Aorta (tissue), 5 donors: ENCODE data around the gene TCEAL3. TPM values are rescaled to one million over a fixed set of nuclear protein-coding genes. Genes with fewer than 3 reads are reported as not detected.
"Not testable (repeated sequence)": the region's sequence is repeated elsewhere in the genome, so short reads cannot be mapped to it uniquely, and the experiment has no call there.

Experiments used
- ATAC-seq: fragments of 200-7000 bp; cut with Tn5 transposase; one replicate; pipeline ENCODE4 v1.9.1; 2022; ENCODE audit warnings: moderate library complexity; ENCODE audit not compliant: low FRiP score
- DNase-seq, 2 donors: peaks; one replicate each; pipeline ENCODE4 v3.0.0-alpha.2; 2020
- H3K27ac ChIP-seq, 2 donors: one replicate each; pipeline ENCODE4 v1.5.1; 2013; ENCODE audit warnings: low read length in 2 of 2, mild to moderate bottlenecking in 2 of 2, moderate library complexity in 2 of 2, control low read depth in 1 of 2, inconsistent platforms in 1 of 2, low read depth in 1 of 2
- H3K27me3 ChIP-seq, 2 donors: one replicate each; pipeline ENCODE4 v1.6.1; 2013; ENCODE audit warnings: control low read depth in 1 of 2, low read length in 1 of 2, mild to moderate bottlenecking in 1 of 2, moderate library complexity in 1 of 2; ENCODE audit not compliant: insufficient read depth in 2 of 2, control insufficient read depth in 1 of 2
- H3K36me3 ChIP-seq, 2 donors: one replicate each; pipeline ENCODE4 v1.6.1; 2013; ENCODE audit warnings: control low read depth in 1 of 2, low read length in 1 of 2, mild to moderate bottlenecking in 1 of 2; ENCODE audit not compliant: insufficient read depth in 2 of 2, control insufficient read depth in 1 of 2
- H3K4me1 ChIP-seq, 2 donors: one replicate each; pipeline ENCODE4 v1.6.1; 2013; ENCODE audit warnings: low read length in 2 of 2, control low read depth in 1 of 2, mild to moderate bottlenecking in 1 of 2, moderate library complexity in 1 of 2; ENCODE audit not compliant: insufficient read depth in 2 of 2, control insufficient read depth in 1 of 2
- H3K4me3 ChIP-seq, 2 donors: one replicate each; pipeline ENCODE4 v1.5.1; 2013; ENCODE audit warnings: low read length in 2 of 2, control low read depth in 1 of 2, mild to moderate bottlenecking in 1 of 2
- H3K9me3 ChIP-seq: one replicate; pipeline ENCODE4 v1.6.1; 2013; ENCODE audit warnings: mild to moderate bottlenecking, low read length; ENCODE audit not compliant: control insufficient read depth
- WGBS, 2 donors: extraction: QIAGEN DNeasy Blood & Tissue Kit; methylation state at CpG; one replicate each; pipeline ENCODE4 v1.1.7; 2013; 5-methylcytosine and 5-hydroxymethylcytosine counted together
- intact Hi-C, 2 donors: fragments of 100-400 bp; cut with DNase I; formaldehyde crosslinking; loops; one replicate each; pipeline versions ENCODE4 v1.14.2 to v1.15.0; 2022
- polyA plus RNA-seq, 2 donors: library from polyadenylated mRNA; stranded (reverse); fragments of 200-250 nt; gene quantifications; one replicate each; pipeline ENCODE4 v1.2.3, GENCODE V29; 2013
- total RNA-seq, 2 donors: library from RNA; stranded (reverse); fragmentation: NEBNext Ultra II Directional; extraction: Animal tissue kit (Norgen Biotek cat#: 25700); gene quantifications; one replicate each; pipeline ENCODE4 v1.2.1, GENCODE V29; 2021
- donor health status: healthy with polysubstance abuse.
- donor health status: Bipolar disorder and iron deficiency.
- donor health status: DM: no; HTN: no; CAD: no.
- donor health status: DM: no; HTN: no; CAD: no.
- donor health status: DM: yes; HTN: yes; CAD: no.

The TCEAL3 gene
- total and polyA plus RNA-seq, 4 donors = 34.6 to 392 (median 163) TPM

DNA sequence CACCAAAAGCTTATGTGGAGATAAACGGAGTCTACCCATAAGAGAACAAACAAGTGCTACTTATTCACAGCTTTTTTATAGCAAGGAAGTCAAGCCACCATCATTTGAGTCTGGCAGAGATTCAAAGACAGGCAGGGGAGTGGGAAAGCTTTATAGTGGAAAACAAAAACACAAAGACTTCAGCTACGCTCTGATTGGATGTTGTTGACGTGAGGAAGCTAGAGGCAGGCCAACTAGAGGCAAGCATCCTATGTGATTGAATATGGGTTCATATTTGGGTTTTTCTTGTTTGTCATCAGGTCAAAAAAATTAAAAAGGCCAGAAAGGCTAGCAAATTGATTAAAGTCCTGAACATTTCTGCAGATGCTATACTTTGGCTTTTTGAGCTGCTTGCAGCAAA lies 23.2 kb upstream of the TCEAL3 start:
- Histone ChIP-seq H3K4me1 (no peaks in the 10 kb centered on the region), H3K27ac (no peak overlapping the region), H3K36me3 (no peaks in the 10 kb centered on the region), H3K27me3 (no peaks in the 10 kb centered on the region), H3K9me3 (no peaks in the 10 kb centered on the region), H3K4me3 (no peak overlapping the region)
- DNase-seq (no peak), ATAC-seq (no peak)
- intact Hi-C loops = no loop called here
- 71 to 74% methylated on average over 3 of the region's 3 CpGs for WGBS, 2 donors

DNA sequence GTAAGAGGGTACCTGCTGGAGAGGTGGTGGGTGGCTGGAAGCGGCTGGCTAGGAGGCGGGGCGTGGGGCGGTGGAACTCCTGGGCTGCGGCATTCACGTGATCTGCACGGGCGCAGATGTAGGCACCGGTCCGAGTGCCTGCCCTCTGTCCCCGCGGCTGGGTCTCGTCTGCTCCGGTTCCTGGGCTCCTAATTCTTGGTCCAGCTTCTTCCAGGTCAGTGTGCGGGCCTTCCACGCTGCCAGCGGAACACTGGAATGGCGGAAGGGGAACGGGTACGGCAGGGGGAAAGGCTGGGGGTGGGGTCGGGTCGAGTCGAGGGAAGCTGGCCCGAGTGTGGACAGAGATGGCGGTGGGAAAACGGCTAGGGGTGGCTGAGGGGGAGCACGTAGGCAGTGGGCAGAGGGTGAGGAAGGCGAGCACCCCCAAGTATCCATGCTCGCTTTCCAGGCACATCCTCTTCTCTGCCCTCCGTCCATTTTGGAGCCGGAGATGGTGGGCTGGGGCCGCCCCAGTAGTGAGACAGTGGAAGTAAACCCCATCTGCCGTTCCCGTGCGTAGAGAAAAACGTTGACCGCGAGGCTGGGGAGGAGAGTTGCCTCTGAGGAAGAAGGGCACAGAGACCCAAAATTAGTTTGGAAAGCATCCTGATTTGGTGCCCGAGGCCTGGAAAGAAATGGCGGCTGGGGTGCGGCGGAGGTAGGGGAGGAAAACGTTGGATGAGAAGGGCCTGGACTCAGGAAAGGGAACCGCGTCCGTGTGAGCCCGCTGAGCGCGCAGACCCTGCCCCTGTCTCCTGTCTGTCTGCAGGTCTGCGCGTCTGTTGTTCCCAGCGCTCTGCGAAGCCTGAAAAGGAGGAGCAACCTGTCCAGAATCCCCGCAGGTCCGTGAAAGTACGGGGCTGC lies 22.1 kb upstream of the TCEAL3 start, which contains the start of gene TCEAL4:
TCEAL4 (plus strand) TSS at position 105 of the 903 bp plus-strand sequence. CDS start 1,161 bp downstream, outside the sequence.
- no peaks in the 10 kb centered on the region for H3K9me3 ChIP-seq
- DNase-seq (peak; percentile 76 to 86), ATAC-seq (peak; percentile 91)
- H3K4me1 ChIP-seq = no peaks in the 10 kb centered on the region
- H3K27me3 ChIP-seq = no peaks in the 10 kb centered on the region
- H3K4me3 ChIP-seq = peak within 1 kb of the TSS; percentile 14 to 35
- no peaks in the 10 kb centered on the region for H3K36me3 ChIP-seq
- intact Hi-C loops = loop anchor here in 1 of 2 donors (2.0 kb wide), 1 partner anchor 43 kb away; the partner anchor contains the start of gene TCEAL1
- WGBS, 2 donors = 0 to 22% methylated on average over 51 to 56 of the region's 56 CpGs
- peak within 1 kb of the TSS in 1 of 2 donors; percentile 62 for H3K27ac ChIP-seq

DNA sequence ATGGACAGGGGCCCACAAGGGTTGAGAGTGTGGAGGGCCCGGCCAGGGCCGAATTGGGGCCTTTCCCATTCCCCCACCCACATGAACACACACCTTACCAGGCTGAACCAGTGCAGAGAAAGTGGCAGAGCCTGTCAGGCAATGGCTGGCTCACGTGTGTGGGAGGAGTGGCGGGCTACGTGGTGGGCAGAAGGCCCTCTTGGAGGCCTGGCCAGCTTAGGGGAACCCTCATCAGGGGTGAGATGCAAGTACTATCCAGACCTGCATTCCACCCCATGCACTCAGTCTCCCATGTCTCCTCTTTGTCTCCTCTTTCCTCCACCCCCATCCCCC lies 21.5 kb upstream of the TCEAL3 start:
- Histone ChIP-seq H3K4me1 (no peaks in the 10 kb centered on the region), H3K9me3 (no peaks in the 10 kb centered on the region), H3K36me3 (no peaks in the 10 kb centered on the region), H3K4me3 (peak overlapping the region; percentile 14 to 35), H3K27me3 (no peaks in the 10 kb centered on the region), H3K27ac (peak overlapping the region in 1 of 2 donors; percentile 62)
- peak; percentile 69 for ATAC-seq
- peak in 1 of 2 donors; percentile 47 for DNase-seq
- intact Hi-C loops = loop anchor here in 1 of 2 donors (2.0 kb wide), 1 partner anchor 43 kb away; the partner anchor contains the start of gene TCEAL1
- 7 to 9% methylated on average over 5 of the region's 5 CpGs for WGBS, 2 donors

DNA sequence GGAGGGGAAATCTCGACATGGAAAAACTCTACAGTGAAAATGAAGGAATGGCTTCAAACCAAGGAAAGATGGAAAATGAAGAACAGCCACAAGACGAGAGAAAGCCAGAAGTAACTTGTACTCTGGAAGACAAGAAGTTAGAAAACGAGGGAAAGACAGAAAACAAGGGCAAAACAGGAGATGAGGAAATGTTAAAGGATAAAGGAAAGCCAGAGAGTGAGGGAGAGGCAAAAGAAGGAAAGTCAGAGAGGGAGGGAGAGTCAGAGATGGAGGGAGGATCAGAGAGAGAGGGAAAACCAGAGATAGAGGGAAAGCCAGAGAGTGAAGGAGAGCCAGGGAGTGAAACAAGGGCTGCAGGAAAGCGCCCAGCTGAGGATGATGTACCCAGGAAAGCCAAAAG lies 21.1 kb upstream of the TCEAL3 start:
- DNase-seq (no peak), ATAC-seq (no peak)
- Histone ChIP-seq H3K4me1 (no peaks in the 10 kb centered on the region), H3K27me3 (no peaks in the 10 kb centered on the region), H3K36me3 (no peaks in the 10 kb centered on the region), H3K4me3 (peak overlapping the region; percentile 14 to 35), H3K27ac (peak overlapping the region in 1 of 2 donors; percentile 62), H3K9me3 (no peaks in the 10 kb centered on the region)
- WGBS, 2 donors = 16 to 38% methylated on average over 4 of the region's 4 CpGs
- intact Hi-C loops = loop anchor here in 1 of 2 donors (2.0 kb wide), 1 partner anchor 42 kb away; the partner anchor contains the start of gene TCEAL1

DNA sequence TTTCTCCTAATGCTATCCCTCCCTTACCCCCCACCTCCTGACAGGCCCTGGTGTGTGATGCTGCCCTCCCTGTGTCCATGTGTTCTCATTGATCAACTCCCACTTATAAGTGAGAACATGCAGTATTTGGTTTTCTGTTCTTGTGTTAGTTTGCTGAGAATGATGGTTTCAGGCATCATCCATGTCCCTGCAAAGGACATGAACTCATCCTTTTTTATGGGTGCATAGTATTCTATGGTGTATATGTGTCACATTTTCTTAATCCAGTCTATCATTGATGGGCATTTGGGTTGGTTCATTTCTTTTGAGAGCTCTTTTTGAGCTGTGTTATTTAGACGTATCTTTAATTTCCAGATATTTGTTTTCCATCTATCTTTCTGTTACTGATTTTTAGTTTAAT lies 15.5 kb upstream of the TCEAL3 start:
- H3K36me3 ChIP-seq, H3K27me3 ChIP-seq, ATAC-seq, H3K4me3 ChIP-seq, H3K27ac ChIP-seq, H3K9me3 ChIP-seq, DNase-seq, H3K4me1 ChIP-seq, intact Hi-C loops: not testable (repeated sequence)
- 97 to 100% methylated on average over 1 of the region's 1 CpG for WGBS, 2 donors

DNA sequence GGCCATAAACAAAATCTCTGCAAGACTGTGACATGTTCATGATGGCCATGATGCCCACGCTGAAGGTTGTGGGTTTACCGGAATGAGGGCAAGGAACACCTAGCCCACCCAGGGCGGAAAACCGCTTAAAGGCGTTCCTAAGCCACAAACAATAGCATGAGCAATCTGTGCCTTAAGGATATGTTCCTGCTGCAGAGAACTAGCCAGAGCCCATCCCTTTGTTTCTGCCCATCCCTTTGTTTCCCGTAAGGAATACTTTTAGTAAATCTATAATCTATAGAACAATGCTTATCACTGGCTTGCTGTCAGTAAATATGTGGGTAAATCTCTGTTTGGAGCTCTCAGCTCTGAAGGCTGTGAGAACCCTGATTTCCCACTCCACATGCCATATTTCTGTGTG lies 12.6 kb upstream of the TCEAL3 start:
- intact Hi-C loops, ATAC-seq: not testable (repeated sequence)

DNA sequence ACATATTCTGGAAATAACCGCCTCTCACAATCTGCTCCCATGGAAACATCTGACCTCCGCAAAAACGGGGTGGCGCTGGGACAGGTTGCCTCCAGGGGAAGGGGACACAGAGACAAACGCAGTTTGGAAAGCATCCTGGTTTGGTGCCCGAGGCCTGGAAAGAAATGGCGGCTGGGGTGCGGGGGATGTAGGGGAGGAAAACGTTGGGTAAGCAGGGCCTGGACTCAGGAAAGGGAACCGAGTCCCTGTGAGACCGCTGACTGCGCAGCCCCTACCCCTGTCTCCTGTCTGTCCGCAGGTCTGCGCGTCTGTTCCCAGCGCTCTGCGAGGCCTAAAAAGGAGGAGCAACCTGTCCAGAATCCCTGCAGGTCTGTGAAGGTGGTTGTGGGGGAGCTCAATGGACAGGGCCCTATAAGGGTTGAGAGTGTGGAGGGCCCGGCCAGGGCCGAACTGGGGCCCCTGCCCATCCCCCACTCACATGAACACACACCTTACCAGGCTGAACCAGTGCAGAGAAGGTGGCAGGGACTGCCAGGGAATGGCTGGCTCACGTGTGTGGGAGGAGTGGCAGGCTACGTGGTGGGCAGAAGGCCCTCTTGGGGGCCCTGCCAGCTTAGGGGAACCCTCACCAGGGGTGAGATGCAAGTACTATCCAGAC lies 672 bp downstream of the TCEAL3 start:
- WGBS, 2 donors = 4 to 13% methylated on average over 21 of the region's 21 CpGs
- no peaks in the 10 kb centered on the region for H3K36me3 ChIP-seq
- DNase-seq (peak in 1 of 2 donors; percentile 58), ATAC-seq (peak; percentile 56)
- H3K4me3 ChIP-seq = peak overlapping the region; percentile 36 to 51
- peak overlapping the region; percentile 36 to 90 for H3K27ac ChIP-seq
- H3K4me1 ChIP-seq = no peaks in the 10 kb centered on the region
- no peaks in the 10 kb centered on the region for H3K9me3 ChIP-seq
- intact Hi-C loops = no loop called here
- H3K27me3 ChIP-seq = no peaks in the 10 kb centered on the region

More for the DNA sequence above, 12.6 kb upstream of the TCEAL3 start:
- 83 to 98% methylated on average over 6 of the region's 6 CpGs for WGBS, 2 donors
- H3K9me3 ChIP-seq, H3K36me3 ChIP-seq, DNase-seq, H3K27me3 ChIP-seq, H3K4me1 ChIP-seq, H3K27ac ChIP-seq, H3K4me3 ChIP-seq: not testable (repeated sequence)

DNA sequence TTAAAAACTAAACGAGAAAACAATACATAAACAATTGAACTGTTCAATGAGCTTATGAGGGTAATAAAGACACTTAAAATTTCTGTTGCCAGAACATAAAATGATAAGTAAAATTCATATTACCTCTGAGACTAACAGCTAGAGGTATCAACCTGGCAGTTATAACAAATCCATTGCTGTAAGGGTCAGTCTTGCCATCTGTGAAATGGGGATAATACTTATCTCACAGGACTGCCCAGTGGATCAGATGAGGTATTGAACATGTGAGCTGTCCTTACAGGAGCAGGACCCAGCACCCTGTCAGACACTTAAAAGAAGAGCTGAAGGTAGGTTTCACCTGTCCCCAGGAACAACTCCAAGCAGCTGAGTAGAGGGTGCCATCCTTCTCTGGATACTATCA lies 2.5 kb downstream of the TCEAL3 start:
- Histone ChIP-seq H3K27me3 (no peaks in the 10 kb centered on the region), H3K4me3 (no peak overlapping the region), H3K9me3 (no peaks in the 10 kb centered on the region), H3K27ac (peak overlapping the region in 1 of 2 donors; percentile 36), H3K36me3 (no peaks in the 10 kb centered on the region), H3K4me1 (no peaks in the 10 kb centered on the region)
- no peak for DNase-seq
- no peak for ATAC-seq
- 58 to 80% methylated on average over 1 of the region's 1 CpG for WGBS, 2 donors
- intact Hi-C loops = no loop called here
